HCT116 (cell line): ENCODE data around the gene DDX24. TPM values are rescaled to one million over a fixed set of nuclear protein-coding genes. Genes with fewer than 3 reads are reported as not detected.

Experiments
- ATAC-seq: fragments of 200-7000 bp; cut with Tn5 transposase; 2 replicates; pipeline ENCODE4 v1.9.1; 2020; ENCODE audit warnings: mild to moderate bottlenecking, moderate library complexity
- BruUV-seq: library from RNA; stranded (reverse); fragments of 400-500 nt; replicated peaks from 2 replicates; lab custom pipeline; 2021; lab: Mats Ljungman, UMichigan
- CTCF ChIA-PET: fragments of 300-600 bp; sonication (Branson Sonifier 250); formaldehyde crosslinking; loops from one replicate; lab custom pipeline; 2021; ENCODE audit warnings: antibody characterized with exemption; lab: Charles Lee
- POLR2A ChIA-PET: fragments of 300-600, 350-600 bp; sonication (Branson Sonifier 250); formaldehyde crosslinking; loops from one replicate; lab custom pipeline; 2021; ENCODE audit warnings: antibody characterized with exemption; lab: Charles Lee
- RAD21 ChIA-PET, 2 experiments: fragments of 300-600 bp; sonication (Branson Sonifier 250); formaldehyde crosslinking; loops; one replicate each; lab custom pipeline; 2023; ENCODE audit warnings: low total read pairs in 2 of 2; ENCODE audit not compliant: uncharacterized antibody in 2 of 2, unreplicated experiment in 2 of 2, low non-redundant PET in 1 of 2; lab: Charles Lee
- DNase-seq: peaks from one replicate; pipeline ENCODE4 v3.0.0-alpha.2; 2010; ENCODE audit warnings: low read depth, low spot score
- H2AFZ ChIP-seq: fragments of 200-600 bp; shearing (Covaris generic), sonication (generic); 2 replicates; pipeline ENCODE4 v1.6.1; 2017; ENCODE audit warnings: low read depth, mixed run types, mixed read lengths, antibody characterized with exemption, low read length; ENCODE audit not compliant: poor library complexity, severe bottlenecking
- H3K27ac ChIP-seq: 2 replicates; pipeline ENCODE4 v1.5.1; 2012; ENCODE audit warnings: low read depth, low read length
- H3K27me3 ChIP-seq: fragments of 200-600 bp; sonication (generic); 2 replicates; pipeline ENCODE4 v1.6.1; 2016; ENCODE audit warnings: mixed run types, low read length, mixed read lengths; ENCODE audit not compliant: insufficient read depth
- H3K36me3 ChIP-seq, 2 experiments: fragments of 200-500 bp in 1 of 2; fragments of 200-600 bp in 1 of 2; sonication (Bioruptor generic) in 1 of 2; sonication (generic) in 1 of 2; 2 replicates each; pipeline versions ENCODE4 v1.5.1 to v1.6.1; 2014 to 2016; ENCODE audit warnings: low read length in 2 of 2, inconsistent platforms in 1 of 2, mixed read lengths in 1 of 2, mixed run types in 1 of 2; ENCODE audit not compliant: insufficient read depth in 2 of 2, control insufficient read depth in 1 of 2
- H3K4me1 ChIP-seq, 2 experiments: fragments of 200-600 bp in 1 of 2; sonication (generic) in 1 of 2; 2 replicates each; pipeline versions ENCODE4 v1.5.1 to v1.6.1; 2012 to 2017; ENCODE audit warnings: low read length in 2 of 2, inconsistent platforms in 1 of 2, mild to moderate bottlenecking in 1 of 2, mixed read lengths in 1 of 2, mixed run types in 1 of 2, moderate library complexity in 1 of 2; ENCODE audit not compliant: insufficient read depth in 2 of 2, control insufficient read depth in 1 of 2
- H3K4me2 ChIP-seq: fragments of 200-600 bp; sonication (generic); 2 replicates; pipeline ENCODE4 v1.6.1; 2017; ENCODE audit warnings: mixed run types, low read length, mixed read lengths
- H3K4me3 ChIP-seq, 2 experiments: fragments of 200-600 bp in 1 of 2; sonication (generic) in 1 of 2; replicated peaks in 1 of 2; 2 replicates each; pipeline ENCODE4 v1.5.1; 2011 to 2016; ENCODE audit warnings: low read length in 2 of 2, control low read depth in 1 of 2, low read depth in 1 of 2, mild to moderate bottlenecking in 1 of 2, mixed read lengths in 1 of 2, mixed run types in 1 of 2
- H3K79me2 ChIP-seq: fragments of 200-600 bp; sonication (generic); 2 replicates; pipeline ENCODE4 v1.6.1; 2017; ENCODE audit warnings: mild to moderate bottlenecking, mixed run types, low read length, moderate library complexity, mixed read lengths; ENCODE audit not compliant: insufficient read depth
- H3K9ac ChIP-seq: fragments of 200-600 bp; sonication (generic); 2 replicates; pipeline ENCODE4 v1.6.1; 2016; ENCODE audit warnings: low read length, mixed read lengths
- H3K9me2 ChIP-seq: fragments of 200-600 bp; sonication (generic), shearing (Covaris generic); 2 replicates; pipeline ENCODE4 v1.6.1; 2017; ENCODE audit warnings: mixed run types, mild to moderate bottlenecking, moderate library complexity; ENCODE audit not compliant: insufficient read depth
- H3K9me3 ChIP-seq, 2 experiments: fragments of 200-500 bp in 1 of 2; fragments of 200-600 bp in 1 of 2; sonication (Bioruptor generic) in 1 of 2; sonication (generic) in 1 of 2; 2 replicates each; pipeline ENCODE4 v1.6.1; 2014 to 2017; ENCODE audit warnings: low read length in 2 of 2, mixed read lengths in 2 of 2, inconsistent platforms in 1 of 2, low read depth in 1 of 2, mild to moderate bottlenecking in 1 of 2, mixed run types in 1 of 2, moderate library complexity in 1 of 2; ENCODE audit not compliant: control insufficient read depth in 1 of 2, insufficient read depth in 1 of 2
- H4K20me1 ChIP-seq: fragments of 200-600 bp; sonication (generic), shearing (Covaris generic); 2 replicates; pipeline ENCODE4 v1.6.1; 2017; ENCODE audit warnings: mixed run types, mild to moderate bottlenecking, moderate library complexity; ENCODE audit not compliant: insufficient read depth
- CTCF ChIP-seq, 3 experiments: fragments of 200-600 bp in 1 of 3; sonication (generic) in 1 of 3; IDR thresholded peaks in 2 of 3; conservative IDR thresholded peaks in 1 of 3; 2 replicates each; pipeline ENCODE4 v1.5.1; 2012 to 2017; ENCODE audit warnings: low read depth in 2 of 3, low read length in 2 of 3, antibody characterized with exemption in 1 of 3, borderline replicate concordance in 1 of 3, control low read depth in 1 of 3, mild to moderate bottlenecking in 1 of 3, mixed read lengths in 1 of 3, mixed run types in 1 of 3, moderate library complexity in 1 of 3; ENCODE audit not compliant: insufficient read depth in 1 of 3
- POLR2AphosphoS5 ChIP-seq: IDR thresholded peaks from 2 replicates; pipeline ENCODE4 v1.6.1; 2011; ENCODE audit warnings: mild to moderate bottlenecking, low read depth, low read length, moderate library complexity
- YY1 ChIP-seq: IDR thresholded peaks from 2 replicates; pipeline ENCODE4 v1.6.1; 2011; ENCODE audit warnings: low read length, low read depth, moderate library complexity, mild to moderate bottlenecking; ENCODE audit not compliant: insufficient replicate concordance; ENCODE audit errors: extremely low read depth
- ZNF274 ChIP-seq: fragments of 200-500 bp; sonication (Bioruptor generic); IDR thresholded peaks from 2 replicates; pipeline ENCODE4 v1.6.1; 2014; ENCODE audit warnings: mild to moderate bottlenecking, low read depth, low read length, inconsistent platforms
- intact Hi-C: fragments of 100-400 bp; cut with micrococcal nuclease; formaldehyde crosslinking; loops from 2 replicates; pipeline ENCODE4 v1.10.0; 2022
- total RNA-seq: library from RNA; stranded (reverse); gene quantifications from one replicate; pipeline ENCODE4 v1.2.1, GENCODE V29; 2021; ENCODE audit not compliant: unreplicated experiment
- TF ChIP-seq, protein P1 (sequence below): IDR thresholded peaks from 2 replicates; pipeline ENCODE4 v1.6.1; 2012

Gene DDX24
- total RNA-seq, 1 experiment from 2014 or later: 169 TPM

- intact Hi-C loops: no loop called here
- H3K4me3 ChIP-seq: no peak overlapping the region
- H3K27ac ChIP-seq: no peak overlapping the region
- H4K20me1 ChIP-seq: no peaks in the 10 kb centered on the region
- ChIA-PET POLR2A (no interaction called here), CTCF (no interaction called here), RAD21 (interaction anchor here in 1 of 2 experiments (0.6 kb wide), 1 partner anchor 9 kb away, joined by 3 read pairs; no protein-coding TSS in a partner anchor)
- no peaks in the 10 kb centered on the region for H3K36me3 ChIP-seq
- ATAC-seq (no peak), DNase-seq (no peak)
- H3K4me2 ChIP-seq: no peak overlapping the region
- H3K9ac ChIP-seq: no peak overlapping the region
- peaks cover 8 to 24% of the 10 kb centered on the region in 2 experiments; a peak in 3 of 4 replicates for H3K4me1 ChIP-seq
- no peaks in the 10 kb centered on the region for H3K79me2 ChIP-seq
- no peaks in the 10 kb centered on the region for H3K27me3 ChIP-seq
- TF ChIP-seq ZNF274 (no peak), YY1 (no peak)
- no TSS peak for BruUV-seq
- H2AFZ ChIP-seq: no peak overlapping the region
- no peaks in the 10 kb centered on the region for H3K9me2 ChIP-seq
- H3K9me3 ChIP-seq: no peaks in the 10 kb centered on the region
Observed at GRCh38 chr14:94016446-94016976, 64.5 kb downstream of the DDX24 start.

- BruUV-seq: no TSS peak
- Histone ChIP-seq H3K27me3 (no peaks in the 10 kb centered on the region), H3K4me3 (no peak overlapping the region), H3K9ac (no peak overlapping the region), H3K79me2 (no peaks in the 10 kb centered on the region), H3K9me2 (no peaks in the 10 kb centered on the region), H3K4me1 (peaks cover 8 to 18% of the 10 kb centered on the region in 2 experiments; a peak in 2 of 4 replicates), H3K4me2 (no peak overlapping the region), H2AFZ (no peak overlapping the region), H3K27ac (no peak overlapping the region), H3K9me3 (no peaks in the 10 kb centered on the region), H3K36me3 (no peaks in the 10 kb centered on the region), H4K20me1 (no peaks in the 10 kb centered on the region)
- CTCF ChIA-PET: interaction anchor here (0.9 kb wide), 1 partner anchor 78 kb away, joined by 3 read pairs; no protein-coding TSS in a partner anchor
- POLR2A ChIA-PET: no interaction called here
- intact Hi-C loops: no loop called here
- DNase-seq (no peak), ATAC-seq (peak; percentile 57; the same call in 1 of the 2 replicates)
- RAD21 ChIA-PET: no interaction called here
- TF ChIP-seq, protein P1, sequence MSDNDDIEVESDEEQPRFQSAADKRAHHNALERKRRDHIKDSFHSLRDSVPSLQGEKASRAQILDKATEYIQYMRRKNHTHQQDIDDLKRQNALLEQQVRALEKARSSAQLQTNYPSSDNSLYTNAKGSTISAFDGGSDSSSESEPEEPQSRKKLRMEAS: no peak
- TF ChIP-seq POLR2AphosphoS5: no peak
- peak in 2 of 3 experiments; percentile 12 to 27; a peak in 2 of 6 replicates for TF ChIP-seq CTCF (IDR thresholded peaks at IDR 0.05 in 2 of 3, conservative IDR thresholded peaks at IDR 0.05 in 1 of 3; ENCODE audit: borderline replicate concordance in 1 of 3, insufficient read depth in 1 of 3, low read depth in 2 of 3, low read length in 2 of 3)
Observed at GRCh38 chr14:94015223-94015622, 65.8 kb downstream of the DDX24 start.
